Brain pericyte (primary cell): ENCODE results near the gene ZNF254.
"Not testable (repeated sequence)": the region's sequence is repeated elsewhere in the genome, so short reads cannot be mapped to it uniquely, and the experiment has no call there.

Experiments used
- DNase-seq: peaks from one replicate; pipeline ENCODE4 v3.0.0-alpha.2; 2012; ENCODE audit warnings: low read depth, low spot score

Gene ZNF254

GRCh38 chr19:24071078-24071477 lies 15.9 kb upstream of the ZNF254 start:
- DNase-seq, result no peak

GRCh38 chr19:24072720-24073119 lies 14.3 kb upstream of the ZNF254 start:
- DNase-seq, result no peak

GRCh38 chr19:24073807-24074206 lies 13.2 kb upstream of the ZNF254 start:
- DNase-seq, result no peak

GRCh38 chr19:24074720-24075454 lies 12.1 kb upstream of the ZNF254 start:
- DNase-seq, result no peak

DNA sequence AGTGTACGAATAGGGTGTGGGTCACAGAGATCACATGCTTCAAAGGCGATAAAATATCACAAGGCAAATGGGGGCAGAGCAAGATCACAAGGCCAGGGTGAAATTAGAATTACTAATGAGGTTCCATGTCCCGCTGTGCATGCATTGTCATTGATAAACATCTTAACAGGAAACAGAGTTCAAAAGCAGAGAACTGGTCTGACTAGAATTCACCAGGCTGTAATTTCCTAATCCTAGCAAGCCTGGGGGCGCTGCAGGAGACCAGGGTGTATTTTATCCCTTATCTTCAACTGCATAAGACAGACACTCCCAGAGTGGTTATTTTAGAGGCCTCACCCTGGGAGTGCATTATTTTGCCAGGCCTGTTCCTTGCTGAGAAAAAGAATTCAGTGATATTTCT lies 11.5 kb upstream of the ZNF254 start:
- not testable (repeated sequence) for DNase-seq

GRCh38 chr19:24078680-24079079 lies 8.3 kb upstream of the ZNF254 start:
- DNase-seq, result no peak

DNA sequence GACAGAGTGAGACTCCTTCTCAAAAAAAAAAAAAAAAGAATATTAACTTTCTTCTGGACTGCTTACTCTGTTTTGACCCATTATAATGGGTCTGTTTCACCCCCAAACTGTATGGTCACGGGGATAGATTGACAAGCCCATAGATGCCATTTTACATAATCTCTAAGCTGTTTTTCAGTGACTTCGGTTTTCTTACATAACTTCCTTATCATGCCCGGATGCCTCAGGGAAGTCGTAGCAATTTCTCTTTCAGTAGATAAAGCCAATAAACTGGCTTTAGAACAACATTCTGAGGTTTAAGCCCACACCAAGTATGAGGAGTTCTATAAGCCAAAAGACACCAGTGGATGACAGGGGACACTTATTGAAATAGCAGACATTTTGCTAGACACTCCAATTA lies 5.9 kb upstream of the ZNF254 start:
- no peak for DNase-seq

DNA sequence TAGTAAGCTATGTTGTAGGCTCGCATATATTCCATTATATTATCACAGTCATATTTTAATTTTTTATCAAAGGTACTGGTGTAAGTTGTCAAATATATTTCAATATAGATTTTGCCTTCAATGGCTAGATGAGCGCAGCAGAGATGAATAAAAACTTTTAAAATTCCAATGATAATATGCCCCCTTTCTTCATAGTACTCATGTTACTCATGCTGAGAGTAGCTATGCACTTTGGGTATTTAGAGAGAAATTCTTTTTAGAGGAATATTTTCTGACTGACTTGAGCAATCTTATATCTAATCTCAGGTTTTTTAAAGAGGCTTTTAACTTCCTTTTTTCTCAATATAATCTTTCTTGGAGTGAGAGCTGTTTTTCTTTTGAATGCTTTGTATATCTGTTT lies 11.4 kb downstream of the ZNF254 start:
- DNase-seq, result no peak

DNA sequence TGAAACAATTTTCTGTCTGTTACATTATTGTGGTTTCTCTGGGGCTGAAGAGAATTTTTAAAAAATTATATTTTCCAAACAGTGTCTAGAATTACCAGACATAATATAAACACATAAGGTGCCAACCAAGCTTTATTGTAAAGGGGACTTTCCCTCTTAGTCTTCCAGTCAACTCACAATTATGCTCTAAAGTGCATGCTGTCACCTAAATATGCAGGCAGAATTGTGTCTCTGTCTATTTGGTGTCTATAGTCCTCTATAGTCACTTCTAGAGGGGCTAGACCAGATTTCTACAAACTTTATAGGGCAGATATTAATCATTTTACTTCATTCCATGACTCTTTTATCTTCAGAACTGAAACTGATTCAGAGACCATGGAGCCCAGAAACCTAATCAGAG lies 12.8 kb downstream of the ZNF254 start:
- no peak for DNase-seq

- DNase-seq, result not testable (repeated sequence)
These were observed 13.6 kb downstream of the ZNF254 start for GRCh38 chr19:24100597-24100996.

DNA sequence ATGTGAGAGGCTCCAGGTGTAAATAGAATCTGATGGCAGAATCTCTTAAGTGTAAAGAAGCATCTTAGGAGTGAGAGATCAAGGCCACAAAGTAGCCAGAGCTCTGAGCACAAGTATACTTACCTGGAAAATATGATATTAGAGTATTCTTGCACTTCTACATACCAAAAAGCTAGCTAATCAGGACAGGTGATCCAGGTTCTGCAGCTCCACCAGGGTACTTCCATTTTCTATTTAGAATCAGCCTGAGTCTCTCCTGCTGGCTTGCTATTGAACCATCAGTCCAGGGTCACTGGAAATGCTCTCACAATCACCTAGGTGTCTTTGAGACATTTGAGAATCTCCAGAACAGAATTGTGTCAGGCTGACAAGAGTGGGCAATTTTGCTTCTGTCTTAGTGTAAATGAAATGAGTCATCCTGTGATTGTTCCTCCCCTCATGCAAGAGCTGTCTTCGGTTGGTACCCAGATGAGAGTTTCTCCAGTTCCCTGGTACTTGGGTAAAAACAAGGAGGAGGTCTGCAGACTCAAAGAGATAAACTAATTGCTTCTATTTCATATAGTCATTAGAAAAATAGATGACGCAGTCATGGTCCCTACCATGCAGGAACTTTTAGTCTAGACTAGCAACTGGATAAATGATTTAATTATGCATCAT lies 14.6 kb downstream of the ZNF254 start:
- no peak for DNase-seq

GRCh38 chr19:24127601-24128000 lies 40.6 kb downstream of the ZNF254 start:
- DNase-seq, result no peak

DNA sequence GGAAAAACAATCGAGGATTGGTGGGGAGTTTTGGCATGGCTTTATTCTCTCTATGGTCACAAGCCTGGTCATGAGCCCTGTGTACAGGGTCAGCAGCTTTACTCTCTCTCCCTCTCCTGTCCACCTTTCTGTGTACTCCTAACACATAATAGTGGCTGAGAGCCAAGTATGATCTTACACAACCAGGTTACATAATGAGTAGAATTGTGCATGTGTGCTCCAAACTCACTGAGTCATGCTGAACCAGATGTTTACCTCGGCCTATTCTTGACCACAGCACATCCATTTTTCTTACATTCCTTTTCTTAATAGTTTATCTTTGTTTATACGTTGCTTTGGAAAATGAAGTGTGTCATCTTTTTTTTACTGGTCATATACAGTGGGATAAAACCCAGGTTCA lies 53.1 kb downstream of the ZNF254 start:
- DNase-seq, result no peak

GRCh38 chr19:24140591-24140990 lies 53.6 kb downstream of the ZNF254 start:
- no peak for DNase-seq

GRCh38 chr19:24141612-24142011 lies 54.6 kb downstream of the ZNF254 start:
- no peak for DNase-seq

GRCh38 chr19:24142771-24143170 lies 55.8 kb downstream of the ZNF254 start:
- DNase-seq, result no peak

GRCh38 chr19:24159707-24160106 lies 72.7 kb downstream of the ZNF254 start:
- DNase-seq, result no peak

GRCh38 chr19:24166055-24166454 lies 79.1 kb downstream of the ZNF254 start:
- DNase-seq, result no peak

DNA sequence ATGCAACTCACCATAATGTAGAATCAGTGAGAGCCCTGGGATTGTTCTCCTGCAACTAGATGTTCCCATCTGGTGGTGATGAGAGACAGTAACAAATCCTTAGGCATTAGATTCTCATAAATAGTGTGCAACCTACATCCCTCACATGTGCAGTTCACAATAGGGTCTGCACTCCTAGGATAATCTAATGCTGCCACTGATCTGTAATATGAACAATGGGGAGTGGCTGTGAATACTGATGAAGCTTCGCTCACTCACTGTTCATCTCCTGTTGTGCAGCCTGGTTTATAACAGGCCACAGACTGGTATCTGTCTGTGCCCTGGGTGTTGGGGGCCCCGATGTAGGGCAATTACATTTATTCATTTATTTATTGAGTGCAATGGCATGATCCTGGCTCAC lies 86.9 kb downstream of the ZNF254 start:
- DNase-seq, result no peak

DNA sequence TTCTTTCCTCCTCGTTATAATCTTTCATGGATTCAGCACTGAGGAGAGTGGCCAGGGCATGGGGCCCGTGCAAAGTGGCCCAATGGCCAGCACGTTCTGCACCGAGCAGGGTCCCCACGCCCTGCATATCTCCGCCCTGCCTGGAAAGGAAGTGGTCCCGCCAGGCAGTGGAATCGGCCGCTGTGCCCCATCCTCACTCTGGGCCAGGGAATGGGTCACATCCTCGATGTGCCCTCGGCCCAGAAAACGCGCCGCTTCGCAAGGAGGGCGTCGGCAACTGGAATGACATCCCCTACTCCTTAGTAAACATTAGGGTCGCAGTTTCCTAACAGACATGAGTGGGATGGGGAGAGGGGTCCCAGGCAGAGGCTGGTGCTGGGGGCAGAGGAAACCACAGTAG lies 90.7 kb downstream of the ZNF254 start:
- no peak for DNase-seq

DNA sequence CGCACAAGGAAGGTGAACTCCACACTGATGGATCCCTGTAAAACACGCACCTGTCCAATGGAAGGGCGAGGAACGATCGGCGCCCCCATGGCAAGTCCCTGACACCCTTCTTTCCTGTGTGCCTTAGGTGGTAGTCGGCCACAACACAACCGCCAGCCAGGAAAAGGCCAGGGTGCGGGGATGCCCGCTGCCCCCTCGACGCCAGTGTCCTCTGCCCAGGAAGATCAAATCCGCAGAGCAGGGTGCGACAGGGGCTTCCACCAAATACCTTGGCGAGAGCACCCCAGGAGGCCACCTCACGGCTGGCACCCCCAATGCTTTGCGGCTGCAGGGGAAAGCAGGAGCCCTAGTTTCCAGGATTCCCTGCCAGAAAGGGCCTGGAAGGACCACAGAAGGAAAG lies 91.2 kb downstream of the ZNF254 start:
- DNase-seq, result no peak
